Measurements from ENCODE around the gene TMEM178B. TPM values are rescaled to one million over a fixed set of nuclear protein-coding genes. Genes with fewer than 3 reads are reported as not detected.
"Not testable (repeated sequence)": the region's sequence is repeated elsewhere in the genome, so short reads cannot be mapped to it uniquely, and the experiment has no call there.

Gene TMEM178B
- total RNA-seq, 1 experiment from 2014 or later, result 0.11 TPM

DNA sequence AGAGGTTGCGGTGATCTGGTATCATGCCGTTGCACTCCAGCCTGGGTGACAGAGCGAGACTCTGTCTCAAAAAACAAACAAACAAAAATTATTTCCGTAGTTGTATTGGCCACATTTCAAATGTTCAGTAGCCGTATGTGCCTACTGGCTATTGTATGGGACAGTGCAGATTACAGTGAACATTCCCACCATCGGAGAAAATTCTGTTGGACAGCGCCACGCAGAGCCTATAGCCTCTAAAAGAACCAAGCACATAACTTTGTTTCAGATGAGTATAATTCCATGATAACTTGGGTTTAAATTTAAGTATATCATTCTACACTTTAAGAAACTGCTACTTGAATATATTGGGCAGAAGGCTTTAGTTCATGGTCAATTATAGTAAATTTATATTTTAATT lies 5.4 kb downstream of the TMEM178B start:
- BruUV-seq (replicated peaks), result no TSS peak
- no peaks in the 10 kb centered on the region for H3K9me3 ChIP-seq
- no peak overlapping the region for H3K4me3 ChIP-seq (ENCODE audit: low read depth, low read length)
- CTCF ChIA-PET, result no interaction called here
- Mint-ChIP-seq H3K4me3 (ENCODE audit: unreplicated experiment) (no peak overlapping the region), H3K4me1 (ENCODE audit: low read depth, unreplicated experiment) (no peaks in the 10 kb centered on the region), H3K27me3 (ENCODE audit: insufficient read depth, unreplicated experiment) (peaks cover 5% of the 10 kb centered on the region), H3K9me3 (ENCODE audit: unreplicated experiment) (no peaks in the 10 kb centered on the region), H3K36me3 (ENCODE audit: insufficient read depth, unreplicated experiment) (no peaks in the 10 kb centered on the region), H3K27ac (ENCODE audit: unreplicated experiment) (no peak overlapping the region)
- H3K4me1 ChIP-seq, result no peaks in the 10 kb centered on the region
- POLR2A ChIA-PET, result no interaction called here
- intact Hi-C loops (cut with micrococcal nuclease; ENCODE audit: unreplicated experiment), result no loop called here
- TF ChIP-seq, protein P1, sequence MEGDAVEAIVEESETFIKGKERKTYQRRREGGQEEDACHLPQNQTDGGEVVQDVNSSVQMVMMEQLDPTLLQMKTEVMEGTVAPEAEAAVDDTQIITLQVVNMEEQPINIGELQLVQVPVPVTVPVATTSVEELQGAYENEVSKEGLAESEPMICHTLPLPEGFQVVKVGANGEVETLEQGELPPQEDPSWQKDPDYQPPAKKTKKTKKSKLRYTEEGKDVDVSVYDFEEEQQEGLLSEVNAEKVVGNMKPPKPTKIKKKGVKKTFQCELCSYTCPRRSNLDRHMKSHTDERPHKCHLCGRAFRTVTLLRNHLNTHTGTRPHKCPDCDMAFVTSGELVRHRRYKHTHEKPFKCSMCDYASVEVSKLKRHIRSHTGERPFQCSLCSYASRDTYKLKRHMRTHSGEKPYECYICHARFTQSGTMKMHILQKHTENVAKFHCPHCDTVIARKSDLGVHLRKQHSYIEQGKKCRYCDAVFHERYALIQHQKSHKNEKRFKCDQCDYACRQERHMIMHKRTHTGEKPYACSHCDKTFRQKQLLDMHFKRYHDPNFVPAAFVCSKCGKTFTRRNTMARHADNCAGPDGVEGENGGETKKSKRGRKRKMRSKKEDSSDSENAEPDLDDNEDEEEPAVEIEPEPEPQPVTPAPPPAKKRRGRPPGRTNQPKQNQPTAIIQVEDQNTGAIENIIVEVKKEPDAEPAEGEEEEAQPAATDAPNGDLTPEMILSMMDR (IDR thresholded peaks at IDR 0.05; ENCODE audit: insufficient read depth in 1 of 2, low read depth in 1 of 2, low read length in 1 of 2, severe bottlenecking in 1 of 2, unreplicated experiment in 1 of 2), result no peak
- no peaks in the 10 kb centered on the region for H3K36me3 ChIP-seq (ENCODE audit: control insufficient read depth, insufficient read depth, low read length)
- H3K27me3 ChIP-seq (replicated peaks; ENCODE audit: control insufficient read depth, insufficient read depth, low read length), result no peaks in the 10 kb centered on the region; the same call in 1 of the 2 replicates
- DNase-seq, result no peak

- H3K4me1 ChIP-seq; H3K4me1 Mint-ChIP-seq (ENCODE audit: low read depth, unreplicated experiment); H3K36me3 ChIP-seq (ENCODE audit: control insufficient read depth, insufficient read depth, low read length); intact Hi-C loops (cut with micrococcal nuclease; ENCODE audit: unreplicated experiment); H3K27ac Mint-ChIP-seq (ENCODE audit: unreplicated experiment); POLR2A ChIA-PET; H3K9me3 Mint-ChIP-seq (ENCODE audit: unreplicated experiment); H3K27me3 ChIP-seq (replicated peaks; ENCODE audit: control insufficient read depth, insufficient read depth, low read length); CTCF ChIA-PET; DNase-seq; H3K4me3 ChIP-seq (ENCODE audit: low read depth, low read length); BruUV-seq (replicated peaks); H3K9me3 ChIP-seq; H3K27me3 Mint-ChIP-seq (ENCODE audit: insufficient read depth, unreplicated experiment); H3K4me3 Mint-ChIP-seq (ENCODE audit: unreplicated experiment); H3K36me3 Mint-ChIP-seq (ENCODE audit: insufficient read depth, unreplicated experiment): not testable (repeated sequence)
Measured at GRCh38 chr7:141089490-141089889, 15.6 kb downstream of the TMEM178B start.

DNA sequence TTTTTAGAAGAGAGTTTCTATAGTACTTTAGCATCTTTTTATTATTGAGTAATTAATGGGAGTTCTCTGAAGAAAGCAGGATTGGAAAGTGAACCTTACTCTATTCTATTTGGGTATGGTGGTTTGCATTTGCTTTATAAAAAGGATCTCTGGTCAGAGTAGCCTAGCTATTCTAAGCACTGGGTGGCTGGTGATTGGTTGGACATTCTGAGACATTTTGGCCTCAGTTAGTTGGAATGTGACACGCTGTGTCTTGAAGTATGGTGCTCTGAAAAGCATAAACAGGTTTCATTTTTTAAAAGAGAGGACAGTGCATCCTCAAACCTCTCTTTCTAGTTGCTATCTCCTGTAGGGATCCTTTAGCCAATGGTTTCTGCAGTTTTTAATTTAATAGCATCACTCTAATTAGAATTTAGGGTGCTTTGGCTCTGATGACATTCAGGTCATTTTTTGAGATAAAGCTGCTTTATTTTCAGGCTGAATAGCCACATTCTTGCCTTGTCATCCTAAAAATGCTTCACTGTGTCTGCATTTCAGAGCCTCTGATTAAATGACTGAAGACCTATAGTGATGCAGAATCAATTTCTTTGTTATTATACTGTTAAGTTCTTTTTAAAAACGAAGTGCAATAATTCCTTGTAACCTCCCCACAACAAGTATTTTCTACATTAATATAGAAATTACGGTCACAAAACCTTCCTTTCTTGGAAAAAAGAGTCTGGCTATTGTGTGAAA lies 20.6 kb downstream of the TMEM178B start:
- POLR2A ChIA-PET, result no interaction called here
- no peak overlapping the region for H3K27ac Mint-ChIP-seq (ENCODE audit: unreplicated experiment)

More for the DNA sequence above, 20.6 kb downstream of the TMEM178B start:
- no peaks in the 10 kb centered on the region for H3K27me3 ChIP-seq (replicated peaks; ENCODE audit: control insufficient read depth, insufficient read depth, low read length)
- TF ChIP-seq, protein P1 (IDR thresholded peaks at IDR 0.05; ENCODE audit: insufficient read depth in 1 of 2, low read depth in 1 of 2, low read length in 1 of 2, severe bottlenecking in 1 of 2, unreplicated experiment in 1 of 2), result no peak
- Mint-ChIP-seq H3K4me1 (ENCODE audit: low read depth, unreplicated experiment) (no peaks in the 10 kb centered on the region), H3K4me3 (ENCODE audit: unreplicated experiment) (no peak overlapping the region), H3K27me3 (ENCODE audit: insufficient read depth, unreplicated experiment) (no peaks in the 10 kb centered on the region), H3K9me3 (ENCODE audit: unreplicated experiment) (no peaks in the 10 kb centered on the region), H3K36me3 (ENCODE audit: insufficient read depth, unreplicated experiment) (no peaks in the 10 kb centered on the region)
- intact Hi-C loops (cut with micrococcal nuclease; ENCODE audit: unreplicated experiment), result no loop called here
- no peaks in the 10 kb centered on the region for H3K9me3 ChIP-seq
- H3K4me1 ChIP-seq, result no peaks in the 10 kb centered on the region
- CTCF ChIA-PET, result no interaction called here
- H3K4me3 ChIP-seq (ENCODE audit: low read depth, low read length), result no peak overlapping the region
- DNase-seq, result no peak
- H3K36me3 ChIP-seq (ENCODE audit: control insufficient read depth, insufficient read depth, low read length), result no peaks in the 10 kb centered on the region
- no TSS peak for BruUV-seq (replicated peaks)

Data from Caco-2 (cell line).